Ureter (tissue), 1 donor: Measurements from ENCODE around the gene MEN1. TPM values are rescaled to one million over a fixed set of nuclear protein-coding genes. Genes with fewer than 3 reads are reported as not detected.
A peak's percentile ranks its signal among the peaks of the same experiment; 100 is the strongest.

Source experiments
- DNase-seq: peaks from one replicate; pipeline ENCODE4 v3.0.0-alpha.2; 2020; ENCODE audit warnings: low spot score
- total RNA-seq: library from RNA; stranded (reverse); gene quantifications from one replicate; pipeline ENCODE4 v1.2.4, GENCODE V29; 2023
- donor health status: DM: yes; HTN: yes; CAD: no.

Gene MEN1
- total RNA-seq: 18.7 TPM

DNA sequence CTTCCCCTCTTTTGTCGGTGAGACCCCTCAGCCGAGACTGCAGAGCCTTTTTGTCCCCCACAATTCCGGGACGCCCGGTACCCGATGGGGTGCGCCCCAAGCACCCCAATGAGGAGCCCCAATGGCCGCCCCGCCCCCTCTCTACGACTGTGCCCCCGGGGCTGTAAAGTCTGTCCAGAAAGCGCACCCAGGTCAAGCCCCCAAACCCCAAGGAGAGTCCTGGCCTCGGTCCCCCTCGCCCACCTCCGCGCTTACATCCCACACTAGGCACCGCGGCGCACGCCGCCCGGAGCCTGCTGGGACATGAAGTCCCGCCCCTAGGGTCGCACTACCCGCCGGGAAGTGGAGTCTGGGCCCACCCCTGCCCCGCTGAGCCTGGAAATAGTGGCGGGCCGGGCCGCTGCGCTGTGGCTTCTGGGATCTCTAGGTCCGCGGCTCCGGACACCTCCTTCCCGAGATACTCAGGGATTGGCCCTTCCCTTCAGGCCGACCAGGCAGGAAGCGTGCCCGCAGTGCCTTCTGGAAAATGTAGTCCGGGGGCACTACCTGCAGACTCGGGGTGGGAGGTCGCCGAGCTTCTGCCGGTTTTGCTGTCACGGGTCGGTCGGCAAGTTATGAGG, at the start of gene MEN1:
MEN1 (minus strand) TSS at position 281 of the 620 bp plus-strand sequence. CDS start 442 bp downstream, outside the sequence.
- peak; percentile 96 for DNase-seq

DNA sequence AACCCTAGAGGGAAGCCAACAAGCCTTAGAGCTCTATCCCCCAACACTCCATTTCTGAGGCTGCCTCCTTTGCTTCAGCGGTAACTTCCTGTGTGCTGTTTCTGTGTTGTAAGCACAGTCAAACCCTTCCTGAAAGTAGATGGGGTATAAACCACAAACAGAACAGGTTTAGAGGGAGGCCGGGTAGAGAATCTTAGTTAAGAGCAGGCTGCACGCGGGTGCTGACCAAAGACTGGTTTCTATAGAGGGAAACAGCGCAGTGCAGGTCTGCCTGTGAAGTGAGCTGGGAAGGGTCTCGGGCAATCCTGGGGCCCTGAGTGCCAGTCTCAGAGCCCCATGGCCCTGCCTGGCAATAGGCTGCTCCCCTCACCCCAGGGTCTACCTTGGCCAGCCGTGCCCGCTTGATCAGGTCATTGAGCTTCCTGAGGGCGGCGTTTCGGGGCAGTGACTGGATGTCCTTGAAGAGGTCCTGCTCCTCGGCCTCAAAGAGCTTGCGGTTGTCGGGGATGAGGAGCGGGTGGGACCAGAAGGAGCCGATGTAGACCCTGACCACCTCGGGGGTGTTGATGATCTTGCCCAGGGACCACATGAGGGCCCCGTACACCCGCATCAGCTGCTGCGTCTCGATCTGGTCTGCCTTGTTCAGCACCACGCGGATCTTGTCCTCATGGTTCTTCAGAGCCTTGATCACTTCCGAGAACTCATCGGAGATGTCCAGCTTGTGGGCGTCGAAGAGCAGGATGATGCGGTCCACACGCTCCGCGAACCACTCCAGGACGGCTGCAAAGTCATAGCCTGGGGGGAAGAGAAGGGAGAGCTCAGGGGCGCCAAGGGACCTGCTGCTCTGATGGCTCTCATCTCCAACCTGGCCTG, 49.4 kb upstream of the MEN1 start:
- DNase-seq: no peak

DNA sequence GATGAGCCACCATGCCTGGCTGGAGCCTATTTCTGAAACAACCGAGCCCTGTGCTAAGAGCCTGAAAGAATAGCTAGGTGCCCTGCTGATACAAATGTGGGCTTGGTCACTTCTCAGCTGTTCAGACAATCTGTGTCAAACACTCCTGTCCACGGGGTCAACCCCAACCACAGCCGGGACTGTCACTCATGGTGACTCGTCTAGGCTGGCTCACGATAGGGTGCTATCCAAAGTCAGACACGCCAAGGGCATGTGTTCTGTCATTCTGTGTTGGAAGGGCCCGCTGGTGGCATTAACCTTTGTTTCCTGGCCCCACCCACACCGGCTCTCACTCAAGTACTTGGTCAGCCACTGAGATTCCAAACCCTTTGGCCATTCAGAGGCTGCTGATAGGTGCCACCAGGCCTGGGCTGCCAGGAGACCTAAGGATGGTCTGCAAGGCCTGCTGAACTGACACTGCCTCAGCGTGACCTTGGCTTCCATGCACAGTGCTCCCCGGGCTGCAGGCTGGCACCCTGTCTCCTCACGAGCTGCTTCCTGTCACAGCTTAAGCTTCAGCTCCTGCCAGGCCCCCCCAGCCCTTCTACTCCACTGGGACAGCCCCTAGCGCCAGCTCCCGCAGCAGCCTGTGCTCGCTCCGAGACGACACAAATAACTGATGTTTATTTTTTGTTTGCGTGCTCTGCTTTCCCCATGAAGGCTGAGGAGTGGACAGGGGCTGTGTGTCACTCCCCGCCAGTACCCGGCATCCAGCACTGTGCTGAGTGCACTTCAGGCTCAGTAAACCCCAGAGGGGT, 48.3 kb upstream of the MEN1 start:
- no peak for DNase-seq

DNA sequence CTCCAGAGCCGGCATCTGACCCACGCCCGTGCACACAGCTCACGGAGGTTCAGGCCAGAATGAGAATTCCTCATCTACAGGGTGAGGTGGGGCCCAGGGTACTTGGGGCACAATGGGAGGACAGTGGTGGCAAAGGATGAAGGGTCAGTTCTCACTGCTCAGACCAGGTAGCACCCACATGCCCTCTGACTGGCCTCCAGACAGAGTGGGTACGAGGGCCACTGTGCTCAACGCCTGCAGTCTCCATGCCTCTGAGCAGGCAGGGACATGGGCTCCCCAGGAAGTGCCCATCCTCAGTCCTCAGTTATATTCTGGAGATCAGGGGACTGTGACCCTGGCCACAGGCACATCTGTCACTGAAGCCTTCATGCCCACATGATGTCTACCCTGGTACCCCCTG, 47.1 kb upstream of the MEN1 start:
- DNase-seq: no peak

DNA sequence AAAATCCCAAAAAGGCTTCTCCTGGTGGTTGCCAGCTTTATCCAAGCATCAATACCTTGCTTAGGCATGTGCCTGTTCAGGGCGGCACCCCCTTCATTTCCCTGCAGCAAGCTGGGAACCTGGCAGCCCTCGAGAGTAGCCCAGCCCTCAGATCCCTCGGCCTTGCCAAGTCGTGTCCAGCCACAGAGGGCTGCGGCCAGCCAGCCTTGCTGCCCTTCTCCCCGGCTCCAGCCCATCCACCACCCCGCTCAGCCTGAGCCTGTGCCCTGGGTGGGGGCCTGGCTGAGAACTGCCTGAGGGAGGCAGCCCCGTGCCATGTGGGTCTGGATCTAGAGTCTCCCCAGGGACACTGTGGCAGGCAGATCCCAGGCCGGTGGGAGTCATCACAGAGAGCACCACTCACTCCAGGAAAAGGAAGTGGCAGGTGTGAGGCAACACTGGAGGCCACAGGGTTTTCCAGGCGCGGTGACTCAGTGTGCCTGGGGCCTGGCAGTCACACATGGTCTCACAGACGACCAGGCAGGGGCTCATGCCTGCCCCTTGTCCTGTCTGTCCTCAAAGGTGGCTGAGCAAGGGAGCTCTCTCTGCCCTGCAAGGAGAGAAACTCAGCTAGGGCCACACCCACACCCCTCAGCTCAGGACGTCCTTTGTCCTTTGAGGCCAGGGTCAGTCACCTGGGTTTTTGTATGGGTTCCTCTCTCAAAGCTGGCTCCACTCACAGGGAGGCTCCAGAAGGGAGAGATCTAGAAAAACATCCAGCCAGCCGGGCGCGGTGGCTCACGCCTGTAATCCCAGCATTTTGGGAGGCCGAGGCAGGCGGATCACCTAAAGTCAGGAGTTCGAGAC, 46.3 kb upstream of the MEN1 start:
- peak; percentile 81 for DNase-seq

DNA sequence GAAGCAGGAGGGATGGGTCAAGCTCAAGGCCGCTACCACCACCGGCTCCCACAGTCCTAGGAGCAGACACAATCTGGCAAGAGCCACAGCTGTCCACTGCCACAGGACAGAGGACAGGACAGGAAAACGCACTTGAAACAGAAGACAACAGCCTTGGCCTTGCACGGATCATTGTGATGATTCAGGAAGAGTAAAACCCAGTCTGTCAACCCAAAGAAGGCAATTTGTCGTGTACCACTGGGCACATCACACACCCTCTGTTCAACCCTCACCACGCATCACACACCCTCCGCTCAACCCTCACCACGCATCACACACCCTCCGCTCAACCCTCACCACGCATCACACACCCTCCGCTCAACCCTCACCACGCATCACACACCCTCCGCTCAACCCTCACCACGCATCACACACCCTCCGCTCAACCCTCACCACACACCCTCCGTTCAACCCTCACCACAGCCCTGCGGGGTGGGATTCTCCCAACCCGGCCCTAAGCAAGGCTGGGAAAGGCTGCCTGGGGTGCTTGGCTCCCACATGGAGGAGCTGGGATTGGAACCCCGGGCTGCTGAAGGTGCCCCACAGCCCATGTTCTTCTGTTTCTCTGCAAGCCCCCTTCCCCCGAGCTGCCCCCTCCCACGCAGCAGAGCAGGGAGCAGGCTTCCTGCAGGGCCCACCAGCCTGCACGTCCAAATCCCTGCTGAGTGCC, 45.4 kb upstream of the MEN1 start:
- DNase-seq: no peak

DNA sequence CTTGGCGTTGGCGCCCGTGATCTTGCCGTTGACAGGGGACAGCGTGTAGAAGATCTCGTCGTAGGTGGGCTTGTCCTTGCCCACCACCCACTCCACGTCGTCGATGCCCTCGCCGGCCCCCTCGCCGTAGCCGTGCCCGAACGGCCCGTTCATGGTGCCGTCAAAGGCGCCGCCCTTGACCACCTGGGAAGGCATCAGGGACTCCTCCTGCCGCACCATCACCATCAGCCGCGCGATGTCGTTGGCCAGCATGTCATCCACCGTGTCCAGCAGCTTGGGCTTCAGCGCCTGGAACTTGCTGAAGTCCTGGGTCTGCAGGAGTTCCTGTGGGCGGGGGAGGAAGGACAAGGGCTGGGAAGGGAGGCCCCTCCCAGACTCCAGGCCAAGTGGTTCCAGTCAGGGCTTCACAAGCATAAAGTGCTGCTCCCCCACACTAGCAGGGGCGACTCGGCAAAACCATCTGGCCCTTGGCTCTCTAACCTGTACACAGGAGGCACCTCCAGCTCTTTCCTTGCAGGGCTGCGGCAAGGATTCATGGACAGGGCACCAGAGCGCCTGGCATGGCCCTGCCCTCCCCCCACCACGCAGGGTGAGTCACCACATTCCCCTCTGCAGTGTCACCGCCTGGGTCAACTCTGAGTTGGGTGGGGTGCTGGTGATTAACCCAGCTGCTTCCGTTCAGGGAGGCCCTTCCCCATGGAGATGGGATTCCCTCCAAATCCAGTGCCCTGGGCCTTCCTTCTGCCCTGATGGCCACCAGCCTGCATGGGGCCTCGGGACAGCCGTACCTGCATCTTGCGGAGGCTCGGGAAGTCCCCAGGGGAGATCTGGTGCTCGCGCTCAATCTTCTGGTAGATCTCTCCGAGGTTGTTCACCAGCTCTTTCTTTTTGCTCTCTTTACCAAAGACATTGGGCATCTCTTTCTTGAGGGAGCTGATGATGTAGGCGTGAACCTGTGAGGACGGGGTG, 44.5 kb upstream of the MEN1 start:
- DNase-seq: peak; percentile 88

DNA sequence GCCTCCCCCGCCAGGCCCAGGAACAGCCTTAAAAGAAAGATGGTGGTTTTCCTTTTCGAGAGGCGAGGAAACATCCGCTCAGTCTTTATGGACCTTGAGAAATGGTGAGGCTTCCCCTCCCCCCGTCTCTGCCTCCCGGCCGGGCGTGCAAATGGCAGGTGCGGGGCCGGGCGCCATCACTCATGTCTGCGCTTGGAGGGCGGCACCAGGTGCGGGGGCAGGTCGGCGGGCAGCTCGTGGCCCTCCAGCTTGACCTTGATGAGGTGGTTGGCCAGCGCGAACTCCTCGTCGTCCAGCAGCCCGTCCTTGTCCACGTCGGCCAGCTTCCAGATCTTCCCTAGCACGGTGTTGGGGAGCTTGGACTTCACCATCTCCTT, 43.8 kb upstream of the MEN1 start:
- DNase-seq: no peak

DNA sequence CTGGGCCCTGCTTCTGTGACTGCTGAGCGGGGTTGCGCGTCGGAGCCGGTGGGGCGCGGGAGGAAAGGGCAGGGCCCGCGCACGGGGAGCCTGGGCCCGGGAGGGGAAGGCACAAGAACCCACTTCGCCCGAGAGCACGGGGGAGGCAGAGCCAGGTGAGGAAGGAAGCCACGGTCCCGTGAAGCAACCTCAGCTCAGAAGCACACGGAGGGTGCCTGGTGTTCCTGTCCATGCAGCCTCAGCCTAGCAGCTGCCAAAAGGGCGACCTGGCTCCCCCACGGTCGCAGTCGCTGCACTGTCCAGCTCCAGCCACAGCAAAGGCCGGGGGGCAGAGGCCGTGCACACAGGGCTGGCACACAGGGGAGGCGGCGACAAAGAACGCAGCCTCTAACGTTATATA, 43.4 kb upstream of the MEN1 start:
- no peak for DNase-seq

DNA sequence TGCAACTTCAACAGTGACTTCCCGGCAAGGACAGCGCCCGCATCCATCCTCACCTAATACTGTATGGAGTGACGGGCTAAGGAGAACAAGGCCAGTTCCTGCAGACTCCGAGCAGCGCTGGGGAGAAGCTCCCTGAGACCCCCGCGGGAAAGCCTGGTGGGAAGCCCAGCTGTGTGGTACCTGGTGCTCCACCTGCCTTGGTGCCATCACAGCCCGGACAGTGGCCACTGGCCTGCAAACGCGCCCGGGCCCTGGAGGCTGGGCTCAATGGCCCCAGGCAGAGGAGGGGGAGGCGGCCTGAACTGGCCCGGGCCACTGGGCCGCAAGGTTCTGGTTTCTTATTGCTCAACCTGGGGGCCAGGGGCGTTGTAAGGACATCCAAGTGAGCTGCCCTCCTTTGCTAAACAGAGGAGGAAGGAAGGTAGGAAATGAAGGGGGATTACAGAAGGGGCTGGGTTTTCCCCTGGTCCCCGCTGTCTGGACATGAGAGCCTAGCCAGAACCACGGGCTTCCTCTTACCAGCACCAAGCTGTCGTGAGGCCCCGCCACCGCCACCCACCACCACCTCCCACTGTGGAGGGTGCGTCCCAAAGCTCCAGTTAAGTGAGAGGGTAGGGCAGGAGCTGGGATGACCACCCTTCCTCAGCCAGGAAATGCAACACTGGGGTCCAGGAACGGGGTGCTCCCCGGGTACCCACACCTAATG, 42.6 kb upstream of the MEN1 start:
- no peak for DNase-seq

DNA sequence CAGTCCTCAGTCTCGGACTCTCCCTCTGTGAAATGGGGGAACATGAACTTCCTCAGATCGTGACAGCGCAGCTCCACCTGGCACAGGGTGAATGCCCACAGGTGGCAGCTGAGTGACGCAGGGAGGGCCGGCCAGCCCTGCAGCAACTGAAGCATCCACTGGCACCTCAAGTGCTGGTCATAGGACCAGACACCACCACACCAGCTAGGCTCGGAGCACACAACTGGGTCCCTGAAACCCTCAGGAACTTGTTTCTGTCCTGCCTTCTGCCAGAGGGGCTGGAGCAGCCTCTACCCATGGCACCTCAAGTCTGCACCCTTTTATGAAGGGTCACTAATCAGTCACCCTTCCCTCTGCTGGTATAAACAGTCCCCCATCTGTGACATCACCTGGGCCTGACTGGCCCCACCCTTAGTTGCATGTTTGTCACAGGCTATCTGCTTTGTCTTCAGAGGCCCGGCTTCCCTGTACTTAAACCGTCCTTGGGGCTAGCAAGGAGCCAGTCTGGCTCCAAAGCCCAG, 41.5 kb upstream of the MEN1 start:
- no peak for DNase-seq

DNA sequence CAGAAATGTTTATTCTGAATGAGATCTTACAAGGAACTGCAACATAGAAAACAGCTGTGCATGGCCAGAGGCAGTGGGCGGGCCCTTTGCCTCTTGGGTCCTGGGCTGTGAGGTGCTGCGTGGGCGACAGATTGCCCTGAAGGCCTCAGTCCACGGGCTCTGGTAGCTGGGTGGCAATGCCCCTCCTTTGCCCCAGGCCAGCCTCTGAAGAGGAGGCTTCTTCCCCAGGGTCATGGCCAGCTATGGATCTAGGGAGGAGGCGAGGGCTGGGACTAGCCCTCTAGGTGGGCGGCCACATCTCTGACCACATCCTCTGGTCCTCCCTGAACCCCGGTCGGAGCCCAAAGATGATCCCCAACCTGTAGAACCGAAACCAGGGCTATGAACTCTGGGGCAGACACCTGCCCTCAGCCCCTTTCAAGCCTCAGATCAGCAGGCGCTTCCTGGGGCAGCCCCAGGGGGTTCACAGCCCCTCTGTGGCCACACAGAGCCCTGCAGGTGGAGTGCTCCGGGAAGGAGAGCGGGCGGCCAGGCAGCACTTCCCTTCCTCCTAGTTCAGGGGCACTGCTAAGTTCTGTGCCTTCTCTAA, 40.7 kb upstream of the MEN1 start:
- no peak for DNase-seq

DNA sequence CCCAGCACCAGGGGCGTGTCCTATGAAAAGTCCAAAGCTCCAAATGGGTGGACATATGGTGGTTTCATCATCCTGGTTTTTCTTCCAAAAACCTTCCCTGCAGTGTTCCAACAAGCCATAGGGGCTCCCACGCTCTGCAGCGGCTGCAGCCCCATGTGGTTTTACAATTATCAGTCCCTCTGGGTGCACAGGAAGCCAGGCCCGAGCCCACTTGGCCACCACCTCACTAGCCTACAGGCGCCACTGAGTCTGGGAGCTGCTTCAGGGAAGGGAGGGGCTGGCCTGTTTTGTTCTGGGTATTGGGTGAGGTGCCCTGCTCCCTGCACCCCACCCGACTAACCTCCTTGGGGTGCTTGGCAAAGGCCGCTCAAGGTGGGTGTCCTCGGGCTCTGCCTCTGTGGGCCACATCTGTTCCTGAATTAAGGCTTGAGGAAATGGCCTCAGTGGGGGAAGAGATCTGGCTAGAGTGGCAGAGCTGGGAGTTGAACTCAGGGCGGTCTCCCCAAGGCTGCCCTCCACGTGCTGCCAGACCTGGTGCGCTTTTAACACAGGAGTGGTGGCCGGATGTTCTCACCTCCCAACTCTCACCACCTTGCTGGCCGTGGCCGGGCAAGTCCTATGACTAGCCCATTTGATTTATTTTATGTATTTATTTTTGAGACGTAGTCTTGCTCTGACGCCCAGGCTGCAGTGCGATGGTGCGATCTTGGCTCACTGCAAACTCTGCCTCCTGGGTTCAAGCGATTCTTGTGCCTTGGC, 39.4 kb upstream of the MEN1 start:
- no peak for DNase-seq

DNA sequence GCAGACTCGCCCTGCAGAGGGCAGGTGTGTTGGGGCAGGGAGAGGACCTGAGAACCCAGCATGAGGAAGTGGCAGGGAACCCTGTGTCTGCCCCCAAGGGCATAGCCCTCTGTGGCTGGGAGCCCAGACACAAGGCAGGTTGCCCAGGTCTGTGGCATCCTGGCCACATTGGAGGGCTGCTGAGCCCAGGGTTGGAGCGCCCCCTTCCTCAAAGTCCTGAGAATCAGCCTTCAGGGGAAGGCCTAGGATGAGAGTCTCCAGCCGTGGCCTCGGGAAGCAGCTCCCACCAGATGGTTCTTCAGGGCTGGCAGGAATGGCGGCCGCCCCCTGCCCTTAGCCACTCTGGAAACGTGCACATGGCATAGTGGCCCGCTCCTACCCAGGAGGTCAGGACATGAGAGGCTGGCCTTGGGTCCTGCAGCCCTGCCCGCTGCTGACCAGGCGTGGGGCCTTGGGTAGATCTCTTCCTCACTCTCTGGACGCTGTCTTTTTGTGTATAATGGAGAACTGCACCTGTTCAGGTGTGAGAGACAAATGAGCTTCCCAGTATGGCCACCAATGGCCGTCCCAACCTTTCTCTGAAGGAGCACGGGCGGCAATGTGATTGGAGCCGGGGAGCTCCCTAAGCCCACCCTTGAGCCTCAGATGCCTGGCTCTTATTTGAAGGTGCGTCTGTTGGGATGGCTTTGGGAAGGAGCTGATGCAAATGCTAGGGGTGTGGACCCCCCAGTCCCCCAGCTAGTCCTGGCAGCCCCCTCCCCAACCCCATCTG, 38.7 kb upstream of the MEN1 start:
- no peak for DNase-seq

DNA sequence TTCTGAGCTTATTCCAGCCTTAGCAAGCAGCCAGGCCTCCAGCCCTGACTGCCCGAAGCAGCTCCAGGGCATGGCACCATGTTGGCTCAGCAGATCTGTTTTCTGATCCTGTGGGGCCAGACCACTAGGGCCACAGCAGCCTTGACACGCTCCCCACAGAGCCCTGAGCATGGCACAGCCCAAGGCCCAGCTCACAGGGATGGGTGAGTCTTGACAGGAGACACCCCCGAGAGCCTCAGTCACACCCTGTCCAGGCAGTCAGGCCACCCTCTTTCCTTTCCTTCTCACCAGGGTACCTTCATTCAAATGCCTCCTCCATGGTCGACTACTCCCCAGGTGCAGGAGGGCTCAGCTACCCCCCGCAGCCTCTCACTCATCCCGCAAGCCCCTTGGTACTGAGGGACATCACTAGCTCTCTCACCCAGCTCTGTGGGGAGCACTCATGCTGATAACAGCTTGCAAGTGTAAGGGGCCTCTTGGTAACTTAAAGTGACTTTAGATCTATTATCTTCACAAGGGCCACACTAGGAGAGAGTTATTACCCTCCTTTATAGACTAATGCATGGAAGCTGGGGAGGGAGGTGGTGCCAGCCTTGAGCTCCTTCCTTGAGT, 38.0 kb upstream of the MEN1 start:
- DNase-seq: no peak

DNA sequence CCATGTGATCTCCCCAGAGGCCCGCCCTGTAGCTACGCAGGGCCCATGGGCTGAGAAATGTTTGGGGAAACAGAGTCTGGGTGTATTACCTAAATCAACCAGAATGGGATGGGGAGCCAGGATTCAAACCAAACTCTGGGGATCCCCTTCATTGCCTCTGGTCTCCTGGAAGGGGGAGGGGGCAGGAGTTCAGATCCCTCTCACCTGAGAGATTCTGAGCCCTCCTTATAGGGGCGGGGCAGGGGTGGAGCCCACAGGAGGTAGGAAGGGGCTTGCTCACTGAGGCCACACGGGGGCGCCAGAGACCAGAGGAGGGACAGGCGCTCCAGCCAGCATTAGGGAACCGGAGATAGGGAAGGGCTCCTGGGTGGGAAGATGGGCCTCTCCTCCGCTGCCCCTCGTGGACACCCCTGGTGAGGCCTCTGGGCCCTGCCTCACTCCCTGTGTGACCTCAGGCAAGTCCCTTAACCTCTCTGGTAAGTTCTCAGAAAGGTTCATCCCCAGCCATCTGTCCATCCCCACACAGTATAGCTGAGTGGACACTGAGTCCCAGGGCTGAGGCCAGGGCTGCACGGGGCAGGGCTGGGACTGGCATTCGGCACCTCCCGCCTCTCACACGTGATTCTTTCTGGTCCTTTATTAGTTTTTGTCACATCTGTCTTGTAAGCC, 36.8 kb upstream of the MEN1 start:
- DNase-seq: peak; percentile 94
